GM18858 (cell line): Measurements from ENCODE around the gene HOXC11.

Experiments
- ATAC-seq: cut with Tn5 transposase; IDR thresholded peaks from one replicate; pipeline ENCODE4 v1.9.1; 2021; ENCODE audit not compliant: unreplicated experiment

The HOXC11 gene

DNA sequence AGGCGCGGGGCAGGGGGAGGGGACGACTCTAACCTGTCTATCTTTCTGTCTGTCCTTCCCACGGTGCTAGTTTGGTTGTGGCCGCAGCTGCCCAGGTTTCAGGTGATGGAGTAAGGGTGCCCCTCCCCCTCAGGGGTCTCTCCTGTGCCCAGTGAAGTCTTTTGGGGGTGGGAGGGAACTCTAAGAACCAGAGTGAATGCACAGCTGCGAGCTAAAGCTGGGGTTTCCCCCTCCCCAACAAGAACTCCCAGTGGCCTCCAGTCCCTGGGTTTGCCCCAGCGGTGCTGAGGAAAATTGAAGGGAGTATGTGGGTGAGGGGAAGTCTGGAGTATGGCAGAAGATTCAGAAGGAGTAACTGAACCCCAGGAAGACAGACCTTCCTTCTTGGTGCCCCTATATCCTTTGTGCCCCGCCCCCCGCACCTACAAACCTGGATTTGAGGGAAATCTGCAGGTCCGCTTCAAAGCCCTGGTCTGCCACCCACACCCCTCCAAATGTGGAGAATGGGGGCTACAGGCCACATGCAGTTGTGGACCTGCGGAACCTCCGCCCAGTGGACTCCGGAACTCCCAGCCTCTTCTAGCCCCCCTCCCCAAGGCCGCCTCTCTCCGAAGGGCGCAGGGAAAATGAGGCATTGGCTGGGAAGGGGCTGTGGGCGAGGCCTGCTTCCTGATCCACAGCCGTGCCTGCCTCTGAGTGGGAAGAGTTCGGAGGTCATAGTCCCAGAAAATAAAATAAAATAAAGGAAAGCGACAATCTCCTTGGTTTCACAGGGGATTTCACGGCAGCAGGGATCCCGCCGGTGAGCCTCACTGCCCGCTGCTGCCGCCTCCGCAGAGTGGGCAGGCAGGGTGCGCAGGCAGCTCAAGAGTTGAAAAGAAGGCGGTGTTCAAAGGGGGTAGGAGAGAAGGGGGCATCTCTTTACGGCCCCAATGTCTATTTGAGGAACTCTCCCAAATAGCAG is 23.6 kb downstream of the HOXC11 start:
- ATAC-seq: no peak

DNA sequence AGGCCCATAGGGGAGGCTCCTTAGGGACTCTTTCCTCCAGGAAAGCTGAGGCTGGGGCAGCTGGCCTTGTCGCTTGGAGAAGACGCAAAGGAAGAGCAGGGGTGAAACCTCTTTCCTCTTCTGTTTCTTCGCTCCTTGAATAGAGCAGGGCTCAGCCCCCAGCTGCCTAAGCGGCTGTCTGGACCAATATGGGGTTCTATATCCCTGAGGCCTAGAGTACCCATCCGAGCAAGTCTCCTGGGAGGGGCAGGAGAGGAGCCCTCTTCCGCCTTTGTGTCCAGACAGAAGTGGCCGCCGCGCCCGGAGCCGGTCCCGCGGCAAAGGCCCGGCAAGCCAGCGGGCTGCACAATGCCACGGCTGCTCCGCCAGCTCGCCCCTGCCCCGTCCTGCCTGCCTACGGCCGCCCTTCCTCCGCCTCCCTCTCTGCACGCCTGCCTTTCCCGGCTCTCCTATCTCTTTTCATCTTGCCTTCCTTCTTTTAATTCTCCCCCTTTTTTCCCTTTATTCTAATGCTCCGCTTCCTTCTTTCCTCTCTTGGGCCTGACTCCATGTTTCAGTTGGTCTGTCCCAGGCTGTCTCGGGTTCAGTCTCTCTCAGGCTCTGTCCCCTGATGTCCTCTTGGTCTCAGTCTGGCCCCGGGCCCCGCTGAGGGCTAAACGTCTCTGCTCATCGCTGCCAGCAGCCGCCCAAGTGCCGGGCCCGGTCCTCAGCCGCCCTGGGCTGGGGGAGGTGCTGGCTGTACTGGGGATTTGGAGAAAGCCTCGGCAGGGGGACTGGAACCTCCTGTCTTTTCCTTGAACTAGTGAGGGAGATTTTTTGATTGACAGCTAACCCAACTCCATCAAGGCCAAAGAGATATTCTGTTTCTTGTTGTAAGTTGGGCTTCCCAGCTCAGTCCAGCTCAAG is 24.5 kb downstream of the HOXC11 start:
- ATAC-seq: no peak

DNA sequence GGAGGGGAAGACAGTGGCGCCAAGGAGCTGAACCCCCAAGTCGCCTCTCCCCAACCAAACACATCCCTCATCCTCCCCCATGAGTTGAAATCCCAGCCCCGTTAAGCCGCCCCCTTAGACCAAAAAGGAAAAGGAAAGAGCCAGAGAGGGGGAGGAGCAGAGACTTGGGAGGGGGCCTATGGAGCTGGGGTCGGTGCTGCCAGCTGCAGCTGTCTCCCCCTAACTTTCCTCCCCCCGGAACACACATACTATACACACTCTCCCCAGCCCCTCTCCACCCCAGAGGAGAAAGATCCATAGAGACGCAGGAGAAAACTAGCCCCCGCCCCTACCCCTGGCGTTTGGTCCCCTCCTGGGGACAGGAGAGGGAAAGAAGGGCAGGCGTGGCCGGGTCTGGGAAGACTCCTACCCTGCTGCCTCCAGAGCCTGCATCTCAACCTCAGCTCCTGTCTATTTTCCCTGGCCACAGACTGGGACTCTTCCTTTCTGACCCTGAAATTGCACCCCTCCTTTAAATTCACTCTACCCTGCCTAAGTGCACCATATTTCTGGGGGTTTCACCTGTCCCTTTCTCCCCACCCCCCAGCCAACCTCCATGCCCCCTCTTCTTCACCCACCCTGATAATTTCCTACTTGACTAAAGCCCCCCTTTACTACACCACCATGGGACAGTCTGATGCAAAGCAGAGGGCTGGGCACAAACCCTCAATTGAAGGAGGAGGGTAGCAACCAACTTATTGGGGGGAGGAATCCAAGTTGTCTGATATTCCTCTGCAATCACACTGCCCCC is 25.4 kb downstream of the HOXC11 start:
- no peak for ATAC-seq

DNA sequence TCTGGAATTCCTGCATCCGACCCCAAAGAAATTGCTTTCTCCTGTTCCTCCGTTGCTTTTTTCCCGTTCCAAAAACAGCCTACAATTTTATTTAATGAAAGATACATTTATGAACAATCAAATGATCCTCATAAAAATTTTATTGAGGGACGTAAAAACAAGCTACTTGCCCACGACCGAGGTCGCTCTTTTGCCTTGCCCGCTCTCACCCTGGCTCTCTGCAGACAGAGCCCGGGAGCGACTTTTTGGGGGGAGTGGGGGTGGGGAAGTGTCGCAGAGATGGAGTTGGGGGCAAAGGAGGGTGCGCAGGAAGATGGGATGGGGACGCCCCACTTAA is 25.9 kb downstream of the HOXC11 start:
- ATAC-seq: no peak

DNA sequence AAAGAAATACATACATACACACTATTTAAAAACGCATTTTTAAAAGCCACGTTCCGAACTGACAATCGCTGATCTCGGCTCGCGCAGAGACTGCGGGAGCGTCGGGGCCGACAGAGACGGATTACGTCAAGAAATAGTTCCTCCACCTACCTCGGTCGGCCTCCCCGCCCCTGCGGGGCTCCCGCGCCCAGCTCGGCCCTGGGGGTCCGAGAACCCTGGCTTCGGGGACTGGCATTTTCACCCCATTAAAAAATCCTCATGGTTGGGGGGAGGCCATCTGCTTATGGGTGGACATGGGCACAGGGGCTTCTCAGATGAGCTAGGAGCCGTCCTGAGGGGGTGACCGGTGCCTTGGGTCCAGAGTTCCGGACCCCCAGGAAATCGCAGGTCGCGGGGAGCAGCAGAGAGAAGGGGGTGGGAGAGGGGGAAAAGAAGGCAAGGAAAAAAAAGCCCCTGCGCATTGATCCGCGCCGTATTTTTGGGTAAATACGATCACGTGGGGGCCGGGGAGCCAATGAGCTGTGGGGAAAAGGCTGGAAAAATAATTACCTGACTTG is 26.7 kb downstream of the HOXC11 start:
- no peak for ATAC-seq

DNA sequence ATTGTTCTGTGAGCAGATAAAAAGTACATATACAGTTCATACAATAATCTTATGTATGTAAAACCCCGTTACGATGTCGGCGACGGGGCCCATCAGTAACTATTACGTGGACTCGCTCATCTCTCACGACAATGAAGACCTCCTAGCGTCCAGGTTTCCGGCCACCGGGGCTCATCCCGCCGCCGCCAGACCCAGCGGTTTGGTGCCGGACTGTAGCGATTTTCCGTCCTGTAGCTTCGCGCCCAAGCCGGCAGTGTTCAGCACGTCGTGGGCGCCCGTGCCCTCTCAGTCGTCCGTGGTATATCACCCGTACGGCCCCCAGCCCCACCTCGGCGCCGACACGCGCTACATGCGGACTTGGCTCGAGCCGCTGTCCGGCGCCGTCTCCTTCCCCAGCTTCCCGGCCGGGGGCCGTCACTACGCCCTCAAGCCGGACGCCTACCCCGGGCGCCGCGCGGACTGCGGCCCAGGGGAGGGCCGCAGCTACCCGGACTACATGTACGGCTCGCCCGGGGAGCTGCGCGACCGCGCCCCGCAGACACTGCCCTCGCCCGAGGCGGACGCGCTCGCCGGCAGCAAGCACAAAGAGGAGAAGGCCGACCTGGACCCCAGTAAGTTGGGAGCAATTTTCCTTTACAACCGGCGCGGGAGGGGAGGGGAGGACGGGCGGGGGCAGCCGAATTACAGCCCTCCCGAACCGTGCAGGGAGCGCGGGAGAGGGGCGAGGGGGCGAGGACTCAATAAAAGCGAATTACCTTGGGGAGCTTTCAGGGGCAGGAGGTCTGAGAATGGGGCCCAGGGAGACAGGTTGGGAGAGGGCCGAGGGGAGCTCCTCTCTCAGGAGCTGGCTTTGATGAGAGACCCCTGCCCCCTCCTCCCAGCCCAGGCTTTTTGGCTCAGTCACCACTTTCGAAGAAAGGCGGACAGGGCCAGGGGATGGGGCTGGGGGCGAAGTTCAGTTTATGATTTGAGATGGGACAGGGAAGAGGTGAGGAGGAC is 27.5 kb downstream of the HOXC11 start, which contains the start of gene HOXC9:
Gene HOXC9, plus strand, starts transcription at position 46 of the 999 bp plus-strand sequence. Its CDS starts 28 bp downstream, at position 74.
- no peak for ATAC-seq

DNA sequence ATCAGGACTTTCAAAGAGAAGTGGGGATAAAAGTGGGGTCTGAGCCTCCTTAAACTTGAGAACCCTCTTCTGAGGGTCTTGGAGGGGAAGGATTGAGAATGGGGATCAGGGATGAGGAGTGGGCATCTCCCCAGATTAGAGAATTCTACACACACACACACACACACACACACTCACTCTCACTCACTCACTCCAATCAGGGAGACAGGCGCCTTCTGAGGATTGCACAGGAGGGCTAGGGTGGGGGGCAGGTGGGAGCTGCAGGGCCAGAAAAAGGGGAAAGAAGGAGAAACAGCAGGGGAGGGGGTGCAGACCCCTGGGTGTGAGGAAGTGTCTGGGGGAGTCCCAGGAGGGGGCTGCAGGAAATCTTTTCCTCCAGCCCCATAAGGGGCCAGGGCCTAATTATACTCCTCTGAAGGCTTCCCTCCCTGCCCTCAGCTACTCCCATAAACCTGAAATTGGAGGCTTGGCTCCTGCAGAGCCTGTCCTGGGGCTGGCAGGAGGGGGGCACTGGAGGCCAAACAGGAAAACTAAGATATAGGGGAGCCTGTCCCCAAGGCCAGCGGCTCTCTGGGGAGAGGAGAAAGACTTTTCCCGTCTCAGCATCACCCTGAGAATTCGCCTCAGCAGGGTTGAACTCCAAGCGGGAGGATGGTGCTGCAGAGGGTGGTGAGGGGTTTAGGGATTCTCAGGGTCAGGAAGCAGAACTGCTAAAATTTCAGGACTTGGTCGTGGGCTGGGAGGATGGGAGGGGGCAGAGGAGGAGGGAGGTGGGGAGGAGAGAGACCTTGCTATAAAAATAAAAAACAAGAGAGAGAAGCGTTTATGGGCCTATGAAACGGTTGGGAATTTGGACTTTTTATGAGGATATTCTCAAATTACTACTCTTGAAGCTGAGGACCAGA is 28.6 kb downstream of the HOXC11 start:
- no peak for ATAC-seq

DNA sequence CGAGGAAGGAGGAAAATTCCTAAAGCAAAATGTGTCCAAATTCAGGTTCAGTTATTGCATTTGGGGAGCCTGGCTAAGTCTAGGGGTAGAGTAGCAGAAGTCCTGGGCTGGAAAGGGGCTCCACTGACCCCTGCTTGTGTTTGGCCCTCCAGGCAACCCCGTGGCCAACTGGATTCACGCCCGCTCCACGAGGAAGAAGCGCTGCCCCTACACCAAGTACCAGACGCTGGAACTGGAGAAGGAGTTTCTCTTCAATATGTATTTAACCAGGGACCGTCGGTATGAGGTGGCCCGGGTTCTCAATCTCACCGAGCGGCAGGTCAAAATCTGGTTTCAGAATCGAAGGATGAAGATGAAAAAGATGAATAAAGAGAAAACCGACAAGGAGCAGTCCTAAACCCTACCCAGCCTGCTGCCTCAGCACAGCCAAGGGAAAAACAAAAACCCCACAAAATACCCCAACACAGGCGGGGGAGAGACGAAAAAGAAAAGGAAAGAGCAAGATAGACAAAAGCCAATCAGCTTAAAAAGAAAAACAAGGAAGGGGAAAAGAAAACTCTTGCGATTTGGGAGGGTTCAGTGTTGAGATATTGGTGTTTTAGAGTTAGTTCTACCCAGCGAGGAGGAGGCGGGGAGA is 29.5 kb downstream of the HOXC11 start:
- ATAC-seq: no peak

DNA sequence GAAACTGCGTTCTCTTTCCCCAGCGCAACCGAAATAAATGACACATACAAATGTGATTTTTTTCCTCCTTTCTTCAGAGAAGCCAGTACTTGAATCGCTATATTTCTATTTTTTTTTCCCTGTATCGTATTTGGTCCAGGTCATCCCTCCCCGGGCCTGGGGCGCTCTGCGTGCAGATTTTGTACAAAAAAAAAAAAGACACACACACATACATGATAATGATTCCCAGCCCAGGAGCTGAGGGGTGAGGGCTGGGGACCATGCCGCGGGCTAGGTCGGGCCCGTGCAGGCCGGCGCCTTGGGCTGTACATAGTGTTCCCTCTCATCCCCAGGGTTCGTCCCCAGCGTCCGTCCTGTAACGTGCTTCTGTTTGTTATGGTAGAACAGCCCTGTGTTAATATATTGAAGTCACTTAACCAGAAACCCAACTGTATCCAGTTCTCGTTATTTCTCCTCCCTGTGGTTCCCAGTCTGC is 30.0 kb downstream of the HOXC11 start:
- no peak for ATAC-seq

DNA sequence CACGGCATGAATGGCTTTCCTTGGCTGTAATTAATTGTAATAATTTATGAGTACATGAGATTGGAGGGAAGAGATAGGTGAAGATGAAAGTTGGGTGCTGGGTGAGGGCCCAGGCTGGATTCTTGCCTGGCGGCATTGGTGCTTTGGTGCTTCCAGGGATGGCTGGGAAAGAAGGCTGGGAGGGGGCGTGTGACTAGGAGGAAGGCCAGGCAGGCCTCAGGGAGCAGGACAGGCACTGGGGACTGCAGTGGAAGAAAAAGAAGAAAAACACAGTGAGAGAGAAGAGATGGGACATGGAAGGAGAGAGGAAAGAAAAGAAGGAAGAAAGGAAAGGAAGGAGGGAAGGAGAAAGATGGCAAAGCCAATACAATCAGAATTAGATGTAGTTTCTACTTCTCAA is 30.7 kb downstream of the HOXC11 start:
- ATAC-seq: no peak

DNA sequence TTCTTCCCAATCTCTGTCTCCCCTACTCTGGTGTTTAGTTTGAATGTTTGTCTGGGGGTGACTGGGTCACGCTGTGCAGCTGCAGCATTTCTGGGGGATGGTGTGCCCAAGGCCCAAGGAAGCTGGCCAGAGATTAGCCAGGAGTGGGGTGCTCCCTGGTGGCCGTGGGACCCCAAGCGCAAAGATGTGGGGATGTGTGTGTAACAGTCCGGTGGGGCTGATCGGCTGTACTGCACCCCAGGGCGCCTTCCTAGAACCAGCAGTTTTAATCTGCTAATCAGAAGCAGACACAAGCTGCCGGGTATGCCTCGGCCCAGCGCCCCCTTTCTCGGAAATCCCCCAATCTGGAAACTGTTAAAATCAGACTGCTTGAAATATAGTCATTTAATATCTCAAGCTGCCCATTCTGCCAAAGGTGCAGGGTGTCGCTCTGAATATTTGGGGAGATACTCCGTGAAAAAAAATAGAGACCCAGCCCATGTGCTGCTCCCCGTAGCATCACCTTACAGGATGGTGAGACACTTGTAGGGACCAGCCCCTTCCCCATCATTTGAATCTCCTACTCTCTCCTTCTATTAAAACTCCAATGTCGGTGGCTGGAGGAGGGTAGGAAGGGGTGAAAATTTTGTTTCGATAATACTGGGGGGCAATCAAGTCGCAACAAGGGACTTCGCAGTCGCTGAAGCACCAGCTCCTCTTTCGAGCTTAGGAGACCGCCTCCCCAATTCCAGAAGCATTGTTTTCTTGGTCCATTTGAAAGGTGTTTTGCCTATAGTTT is 31.3 kb downstream of the HOXC11 start:
- ATAC-seq: no peak

DNA sequence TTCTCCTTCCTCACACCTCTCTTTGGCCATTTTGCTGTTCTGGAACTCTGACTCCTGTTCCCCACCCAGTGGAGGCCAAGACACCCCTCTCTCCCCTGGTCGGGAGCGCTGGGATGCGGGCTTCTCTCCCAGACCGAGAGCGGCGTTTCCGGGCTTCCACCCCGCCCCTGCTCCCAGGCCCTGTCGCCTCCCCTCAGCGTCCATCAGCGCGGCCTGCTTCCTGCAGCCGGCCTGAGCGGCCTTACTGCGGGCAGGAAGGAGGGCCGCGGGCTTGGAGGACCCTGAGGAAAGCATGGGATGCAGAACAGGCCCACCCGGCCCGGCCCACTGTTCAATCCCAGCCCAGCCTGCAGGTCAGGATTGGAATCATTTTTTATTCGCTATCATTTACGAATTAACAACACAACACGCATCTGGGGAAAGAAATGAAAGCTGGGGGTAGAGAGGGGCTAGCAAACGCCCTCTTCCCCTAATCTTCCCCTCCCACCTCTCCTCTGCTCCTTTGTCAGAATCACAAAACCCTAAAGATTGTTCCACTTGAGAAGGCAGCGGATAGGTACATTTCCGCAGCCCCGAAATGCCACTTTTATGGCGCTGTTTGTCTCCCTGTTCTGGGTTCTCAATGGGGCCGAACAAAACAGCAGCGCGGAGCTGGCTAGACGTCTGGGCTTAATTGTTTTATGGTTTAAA is 32.1 kb downstream of the HOXC11 start:
- no peak for ATAC-seq

DNA sequence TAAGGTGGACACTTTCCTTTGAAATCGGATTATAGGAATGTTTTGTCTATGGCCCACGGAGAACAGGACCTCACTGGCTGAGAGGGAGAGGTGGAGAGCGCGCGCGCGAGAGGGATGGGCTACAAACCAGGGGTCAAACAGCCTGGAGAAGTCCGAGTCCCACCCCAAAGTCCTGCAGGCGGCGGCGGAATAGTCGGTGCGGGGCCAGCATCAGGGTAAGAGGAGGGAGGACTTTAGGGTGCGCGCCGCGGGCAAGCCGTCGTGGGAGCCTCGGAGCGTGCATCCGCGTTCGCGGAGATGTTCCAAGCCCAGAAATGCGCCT is 32.6 kb downstream of the HOXC11 start:
- ATAC-seq: no peak

DNA sequence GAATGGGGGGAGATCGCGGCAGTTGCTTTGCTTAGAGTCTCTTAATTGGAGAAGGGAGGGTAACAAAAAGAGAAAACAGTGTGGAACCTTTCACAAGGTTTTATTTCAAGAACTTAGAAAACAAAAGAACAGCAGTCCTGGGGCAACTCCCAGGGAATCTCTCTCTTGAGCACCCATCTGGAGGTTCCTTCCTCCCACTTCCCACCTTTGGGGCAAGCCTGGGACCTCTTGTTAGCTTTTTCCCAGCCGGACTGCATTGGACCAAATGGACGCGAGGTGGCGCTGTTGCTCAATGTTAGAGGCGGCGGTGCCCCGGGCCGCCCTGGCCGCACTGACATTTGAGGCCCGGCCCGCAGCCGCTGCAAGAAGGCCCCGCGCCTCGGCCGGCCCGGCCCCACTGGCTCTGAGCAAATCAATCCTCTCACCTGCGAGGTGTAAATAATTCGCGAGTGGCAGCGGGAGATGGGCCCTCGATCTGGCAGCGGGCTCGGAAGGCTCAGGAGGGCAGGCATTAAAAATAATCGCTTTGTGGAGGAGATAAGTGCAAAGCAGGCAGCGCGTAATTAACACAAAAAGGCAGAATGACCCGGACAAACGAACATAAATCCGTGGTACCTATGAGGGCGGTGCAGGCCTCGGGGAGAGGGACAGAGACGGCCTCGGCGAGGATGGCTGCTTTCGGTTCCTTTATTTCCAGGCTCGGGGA is 33.1 kb downstream of the HOXC11 start:
- ATAC-seq: no peak

DNA sequence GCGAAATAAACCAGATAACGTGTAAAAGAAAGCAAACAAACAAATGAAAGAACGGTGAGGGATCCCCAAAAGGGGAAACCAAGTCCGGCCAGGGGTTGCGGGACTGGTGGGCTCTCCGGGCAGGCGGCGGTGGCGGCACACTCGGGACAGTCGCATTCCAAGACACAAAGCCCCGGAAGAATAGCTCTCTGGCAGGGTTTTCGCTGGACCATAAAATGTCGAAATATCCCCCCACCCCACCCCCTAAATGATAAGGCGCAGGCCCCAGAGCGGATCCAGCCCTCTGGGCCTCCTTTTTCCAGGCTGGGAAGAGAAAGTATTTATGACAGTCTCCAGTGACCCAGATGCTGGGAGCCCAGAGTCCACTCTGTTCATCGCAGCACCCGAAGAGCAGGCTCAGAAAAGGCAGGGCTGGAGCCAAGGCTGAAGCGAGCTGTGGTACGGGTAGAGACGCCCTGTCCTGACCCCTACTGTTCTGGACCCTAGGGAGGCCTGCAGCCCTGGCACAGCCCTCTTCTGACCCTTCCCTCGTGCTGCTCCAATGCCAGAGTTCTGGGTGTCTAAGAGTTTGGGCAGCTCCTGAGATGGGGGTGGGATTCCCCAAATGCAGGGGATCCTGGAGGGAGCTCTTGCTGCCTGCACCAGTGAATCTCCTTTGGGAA is 33.8 kb downstream of the HOXC11 start:
- ATAC-seq: no peak
